ENCODE measurements around the gene RECQL.

- TF ChIP-seq SUZ12 (IDR thresholded peaks at IDR 0.05; ENCODE audit: extremely low read depth, insufficient read depth, insufficient read length): no peak
- no peak for TF ChIP-seq ZNF274 (IDR thresholded peaks at IDR 0.05; ENCODE audit: low read depth, low read length)
These were observed 22.5 kb downstream of the RECQL start for GRCh38 chr12:21478756-21479455.

Data from NT2/D1 (cell line).